Renal cortical epithelial cell (primary cell): ENCODE data around the gene PRMT7. TPM values are rescaled to one million over a fixed set of nuclear protein-coding genes. Genes with fewer than 3 reads are reported as not detected.
"Not testable (repeated sequence)": the region's sequence is repeated elsewhere in the genome, so short reads cannot be mapped to it uniquely, and the experiment has no call there.

Source experiments
- DNase-seq: peaks from one replicate; pipeline ENCODE4 v3.0.0-alpha.2; 2011; ENCODE audit warnings: low read depth
- total RNA-seq: library from RNA; depleted of rRNA; stranded (reverse); fragments of >200 nt; gene quantifications from 2 replicates; pipeline ENCODE4 v1.2.3, GENCODE V29; 2014

Gene PRMT7
- total RNA-seq, 1 donor from 2014 or later, result 49.2 TPM

DNA sequence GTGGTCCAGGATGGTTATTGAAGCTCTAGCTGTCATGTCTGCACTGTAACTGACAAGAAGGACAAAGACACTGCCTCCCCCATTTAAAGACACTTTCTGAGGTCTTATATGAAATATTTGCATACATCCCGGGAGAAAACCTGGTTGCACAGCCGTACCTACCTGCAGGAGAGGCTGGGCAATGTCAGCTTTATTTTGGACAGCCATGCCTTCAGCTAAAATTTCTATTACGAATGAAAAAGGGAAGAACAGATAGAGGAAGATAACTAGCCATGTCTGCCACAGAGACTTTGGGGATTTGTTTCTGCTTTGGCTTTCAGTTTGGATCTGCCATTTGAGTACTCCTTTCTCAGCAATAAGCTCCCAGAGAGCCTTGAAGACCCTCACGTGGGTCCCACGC is 27.5 kb upstream of the PRMT7 start:
- no peak for DNase-seq

DNA sequence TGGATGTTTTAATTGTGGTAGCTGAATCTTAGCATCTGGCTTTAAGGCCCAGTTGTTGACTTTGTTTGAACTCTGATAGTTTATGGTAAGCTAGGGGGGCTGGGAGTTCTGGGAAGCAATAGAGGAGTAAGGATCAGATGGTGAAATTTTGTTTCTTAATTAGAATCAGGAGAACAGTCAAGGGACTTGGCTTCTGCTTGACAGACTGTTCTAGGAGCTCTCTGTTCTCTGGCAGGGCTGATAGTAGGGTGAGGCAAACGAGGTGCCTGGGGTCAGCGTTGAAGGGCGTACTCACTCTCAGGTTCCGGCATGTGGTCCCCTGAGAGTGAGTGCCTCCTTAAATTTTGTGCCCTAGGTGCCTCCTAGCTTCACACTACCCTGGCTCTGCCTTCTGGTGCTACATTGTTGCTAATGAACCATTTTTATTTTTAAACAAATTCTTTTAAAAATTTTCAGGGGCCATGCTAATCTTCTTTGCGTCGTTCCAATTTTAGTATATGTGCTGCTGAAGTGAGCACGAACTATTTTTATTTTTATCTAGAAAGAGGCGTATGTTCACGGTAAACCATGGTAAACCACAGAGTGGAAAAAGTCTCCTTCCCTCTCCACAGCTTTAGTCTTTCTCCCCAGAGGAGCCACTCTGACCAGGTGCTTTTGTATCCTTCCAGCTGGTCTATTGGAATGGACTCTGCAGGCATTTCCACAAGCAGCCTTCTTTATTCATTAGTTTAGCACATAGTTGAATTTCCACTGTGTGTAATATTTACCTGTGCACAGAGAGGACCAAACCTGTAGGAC is 26.8 kb upstream of the PRMT7 start:
- DNase-seq, result no peak

DNA sequence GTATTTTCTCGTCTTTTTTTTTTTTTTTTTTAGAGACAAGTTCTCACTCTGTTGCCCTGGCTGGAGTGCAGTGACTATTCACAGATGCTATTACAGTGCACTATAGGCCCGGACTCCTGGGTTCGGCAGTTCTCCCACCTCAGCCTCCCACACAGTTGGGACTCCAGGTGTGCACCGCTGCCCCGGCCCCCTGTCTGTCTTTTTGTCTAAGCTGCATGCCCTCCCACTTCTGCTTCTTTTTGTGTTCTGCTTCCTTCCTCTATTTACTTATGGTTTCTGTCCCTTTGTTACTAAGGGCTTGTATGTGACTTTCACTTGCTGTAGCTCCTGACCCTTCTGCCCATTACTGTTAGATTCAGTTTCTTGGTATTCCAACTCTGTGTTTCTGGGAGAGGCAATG is 26.0 kb upstream of the PRMT7 start:
- no peak for DNase-seq

DNA sequence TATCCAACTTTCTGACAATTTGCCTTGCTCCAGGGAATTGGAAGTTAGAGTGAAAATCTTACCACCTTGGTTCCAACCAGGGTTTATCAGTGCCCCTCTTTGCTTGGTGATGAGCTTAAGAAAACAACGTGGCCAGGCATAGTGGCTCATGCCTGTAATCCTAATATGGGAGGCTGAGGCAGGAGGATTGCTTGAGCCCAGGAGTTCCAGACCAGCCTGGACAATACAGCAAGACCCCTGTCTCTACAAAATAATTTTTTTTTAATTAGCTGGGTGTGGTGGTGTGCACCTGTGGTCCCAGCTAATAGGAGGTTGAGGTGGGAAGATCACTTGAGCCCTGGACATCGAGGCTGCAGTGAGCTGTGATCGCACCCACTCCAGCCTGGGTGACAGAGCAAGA is 25.1 kb upstream of the PRMT7 start:
- DNase-seq, result no peak

DNA sequence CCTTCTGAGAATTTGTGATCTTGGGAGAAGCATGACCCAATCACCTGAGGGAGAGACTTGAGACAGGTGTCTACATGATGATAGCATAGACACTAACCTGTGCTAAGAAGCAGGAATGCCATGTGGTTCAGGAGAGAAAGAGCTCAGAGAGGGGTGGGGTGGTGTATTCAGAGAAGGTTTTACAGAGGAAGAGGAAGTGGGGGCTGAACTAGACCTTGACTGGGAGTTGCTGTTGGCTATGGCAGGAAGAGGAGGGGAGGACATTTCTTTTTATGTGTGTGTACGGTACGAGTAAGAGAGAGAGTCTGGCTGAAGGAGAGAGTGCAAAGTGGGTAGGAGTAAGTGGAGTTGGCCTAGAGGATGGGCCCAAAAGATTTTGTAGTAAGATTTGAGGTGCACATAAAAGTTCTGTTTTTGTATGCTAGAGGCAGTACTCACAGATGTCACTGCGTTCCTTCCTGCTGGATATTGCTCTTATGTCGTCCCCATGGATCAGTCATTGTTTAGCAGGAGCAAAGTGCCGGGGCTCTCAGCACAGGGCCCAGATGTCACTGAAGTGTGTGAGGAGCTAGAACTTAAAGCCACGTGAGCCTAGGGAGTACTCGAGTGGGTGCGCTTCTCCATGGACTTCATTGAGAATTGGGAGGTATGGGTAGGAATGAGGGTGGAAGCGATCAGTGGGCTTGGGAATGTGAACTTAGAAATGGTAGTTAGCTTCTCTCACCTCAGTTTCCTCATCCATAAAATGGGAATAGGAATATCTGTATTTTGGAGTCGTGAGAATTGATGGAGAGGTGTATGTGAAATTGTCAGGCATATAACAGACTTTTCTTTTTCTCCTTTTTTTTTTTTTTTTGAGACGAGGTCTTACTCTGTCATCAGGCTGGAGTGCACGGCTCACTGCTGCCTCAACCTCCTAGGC is 24.4 kb upstream of the PRMT7 start:
- no peak for DNase-seq

DNA sequence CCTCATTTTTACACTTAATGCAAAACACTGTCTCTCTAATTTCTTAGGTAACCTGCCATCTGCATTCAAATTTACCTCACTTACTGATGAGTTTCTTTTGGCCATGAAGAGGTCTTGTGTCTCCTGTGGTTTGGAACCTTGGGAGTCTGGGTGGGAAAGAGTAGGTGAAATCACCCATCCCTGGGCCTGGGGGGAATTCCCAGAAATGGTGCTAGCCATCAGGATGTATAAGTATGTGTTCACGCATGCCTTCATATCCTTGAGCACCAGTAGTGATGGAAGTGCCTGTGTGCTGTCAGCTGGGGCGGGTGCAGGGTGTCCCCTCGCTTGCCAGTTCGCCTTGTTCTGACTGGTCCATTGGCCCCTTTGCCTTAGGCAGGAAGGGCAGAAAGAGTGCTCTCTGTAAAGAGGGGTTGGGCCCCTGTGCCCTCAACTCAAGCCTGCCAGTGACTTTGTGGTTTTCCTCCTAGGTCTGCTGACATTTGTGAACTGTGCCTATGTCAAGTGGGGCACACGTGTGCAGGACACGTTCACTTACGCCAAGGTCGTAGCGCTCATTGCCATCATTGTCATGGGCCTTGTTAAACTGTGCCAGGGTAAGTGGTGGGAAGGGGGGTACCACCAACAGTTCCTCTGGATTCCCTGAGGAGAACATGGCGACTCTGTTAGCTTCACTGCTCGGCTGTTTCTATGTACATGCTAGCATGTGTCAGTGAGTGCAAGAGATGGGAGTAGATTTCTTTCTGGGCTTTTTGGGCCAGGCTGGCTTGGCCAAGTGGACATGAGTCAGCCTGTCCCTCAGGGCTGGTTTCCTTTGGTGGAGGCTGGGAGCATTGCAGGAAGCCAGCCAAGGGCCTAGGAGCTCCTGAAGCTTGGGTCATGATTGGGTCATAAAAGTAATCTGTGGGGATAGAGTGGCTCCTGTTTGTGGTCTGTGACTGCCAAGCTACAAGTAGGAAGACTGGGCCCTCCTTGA is 23.3 kb upstream of the PRMT7 start:
- DNase-seq, result peak; percentile 90

DNA sequence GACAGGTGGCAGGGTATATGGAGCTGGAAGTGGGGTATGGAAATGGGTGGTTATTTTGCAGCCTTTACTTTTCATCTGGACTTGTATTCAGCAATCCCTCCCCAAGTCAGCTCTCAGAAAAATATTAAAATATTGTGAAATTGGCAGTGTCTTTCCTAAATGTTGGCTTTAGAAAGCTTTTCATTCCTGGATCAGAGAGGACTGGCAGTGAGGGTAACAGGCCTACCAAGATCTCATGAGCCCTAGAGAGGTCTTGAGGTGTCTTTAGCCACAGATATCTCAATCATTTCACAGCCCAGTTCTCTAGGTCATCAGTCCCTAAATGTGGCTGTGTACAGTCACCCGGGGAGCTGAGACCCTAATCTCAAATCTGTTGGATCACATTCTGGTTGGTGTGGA is 22.6 kb upstream of the PRMT7 start:
- no peak for DNase-seq

DNA sequence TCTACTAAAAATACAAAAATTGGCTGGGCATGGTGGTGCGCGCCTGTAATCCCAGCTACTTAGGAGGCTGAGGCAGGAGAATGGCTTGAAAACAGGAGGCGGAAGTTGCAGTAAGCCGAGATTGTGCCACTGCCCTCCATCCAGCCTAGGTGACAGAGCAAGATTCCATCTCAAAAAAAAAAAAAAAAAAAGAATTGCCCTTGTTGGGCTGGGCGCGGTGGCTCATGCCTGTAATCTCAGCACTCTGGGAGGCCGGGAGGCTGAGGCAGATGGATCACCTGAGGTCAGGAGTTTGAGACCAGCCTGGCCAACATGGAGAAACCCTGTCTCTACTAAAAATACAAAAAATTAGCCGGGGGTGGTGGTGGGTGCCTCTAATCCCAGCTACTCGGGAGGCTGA is 22.0 kb upstream of the PRMT7 start:
- not testable (repeated sequence) for DNase-seq

DNA sequence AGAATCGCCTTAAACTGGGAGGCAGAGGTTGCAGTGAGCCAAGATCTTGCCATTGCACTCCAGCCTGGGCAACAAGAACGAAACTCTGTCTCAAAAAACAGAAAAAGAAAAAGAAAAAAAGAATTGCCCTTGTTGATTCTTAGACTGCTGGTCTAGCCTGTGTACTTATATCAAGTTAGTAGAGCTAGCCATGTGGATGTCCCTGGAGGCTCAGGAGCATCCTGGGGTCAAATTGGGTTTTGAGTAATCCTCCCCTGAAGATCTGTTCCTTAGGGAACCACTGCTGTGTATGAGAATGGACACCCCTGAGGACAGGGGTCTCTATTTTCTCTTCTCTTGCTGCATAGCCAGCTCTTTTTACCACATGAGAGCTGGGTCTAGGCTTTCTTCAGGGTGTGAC is 21.6 kb upstream of the PRMT7 start:
- DNase-seq, result no peak

DNA sequence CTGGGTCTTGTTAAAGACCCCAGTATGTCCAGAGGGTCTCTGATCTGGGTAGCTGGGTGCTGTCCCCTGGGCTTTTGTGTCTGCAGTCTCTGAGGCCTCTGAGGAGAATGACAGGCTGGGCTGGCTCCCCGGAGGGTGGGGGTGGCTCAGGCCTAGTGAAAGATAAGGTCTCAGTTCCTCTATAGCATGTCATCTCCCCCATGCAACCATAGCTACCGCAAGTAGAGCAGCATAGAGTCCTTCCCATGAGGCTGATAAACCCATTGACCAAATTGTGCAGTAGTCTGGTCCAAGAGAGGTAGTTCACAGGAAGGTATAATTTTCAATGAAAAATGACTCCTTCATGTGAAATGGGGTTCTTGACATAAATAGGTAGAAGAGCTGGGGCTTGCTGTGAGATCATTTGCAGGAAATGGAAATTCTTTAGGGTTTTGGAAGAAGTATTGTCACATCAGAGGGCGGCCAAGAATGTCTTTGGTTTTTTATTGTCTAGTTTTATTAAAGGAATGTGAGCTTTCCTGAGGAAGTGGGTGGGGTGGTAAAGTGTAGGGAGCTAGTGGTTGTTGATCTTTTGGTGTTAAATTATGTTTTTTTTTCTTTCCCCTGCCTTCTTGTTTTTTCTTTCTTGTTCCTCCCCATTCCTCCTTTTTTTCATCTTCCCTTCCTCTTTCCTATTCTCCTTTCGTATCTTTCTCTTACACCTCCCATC is 21.0 kb upstream of the PRMT7 start:
- DNase-seq, result no peak

DNA sequence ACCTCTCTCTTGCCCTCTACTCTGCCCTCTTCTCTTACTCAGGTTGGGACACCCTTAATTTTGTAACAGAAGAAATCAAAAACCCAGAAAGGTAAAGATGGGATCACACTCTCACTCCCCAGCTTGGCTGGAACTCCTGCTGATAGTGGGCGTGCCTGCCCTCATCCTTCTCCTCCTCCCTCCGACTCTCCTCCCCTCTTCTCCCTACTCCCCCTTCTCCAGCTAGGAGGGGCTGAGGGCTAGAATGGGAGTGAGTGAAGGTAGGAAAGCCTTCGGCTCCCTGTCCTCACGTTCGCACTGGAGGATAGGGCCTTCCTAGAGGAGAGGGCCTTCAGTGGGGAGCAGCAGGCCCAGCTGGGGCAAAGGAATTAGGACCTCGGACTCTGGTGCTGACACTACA is 20.4 kb upstream of the PRMT7 start:
- DNase-seq, result no peak

DNA sequence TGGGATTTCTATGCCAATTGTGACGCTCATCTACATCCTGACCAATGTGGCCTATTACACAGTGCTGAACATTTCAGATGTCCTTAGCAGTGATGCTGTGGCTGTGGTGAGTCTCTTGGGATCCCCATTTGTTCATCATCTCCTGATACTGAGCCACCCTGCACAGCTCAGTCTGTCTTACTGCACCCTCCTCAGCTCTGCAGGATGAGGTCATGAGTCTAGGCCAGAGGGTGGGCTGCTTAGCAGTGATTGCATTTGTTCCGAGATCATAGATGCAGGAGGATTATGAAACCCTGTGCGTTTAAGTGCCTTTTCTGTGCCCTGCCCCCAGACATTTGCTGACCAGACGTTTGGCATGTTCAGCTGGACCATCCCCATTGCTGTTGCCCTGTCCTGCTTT is 19.6 kb upstream of the PRMT7 start:
- no peak for DNase-seq

DNA sequence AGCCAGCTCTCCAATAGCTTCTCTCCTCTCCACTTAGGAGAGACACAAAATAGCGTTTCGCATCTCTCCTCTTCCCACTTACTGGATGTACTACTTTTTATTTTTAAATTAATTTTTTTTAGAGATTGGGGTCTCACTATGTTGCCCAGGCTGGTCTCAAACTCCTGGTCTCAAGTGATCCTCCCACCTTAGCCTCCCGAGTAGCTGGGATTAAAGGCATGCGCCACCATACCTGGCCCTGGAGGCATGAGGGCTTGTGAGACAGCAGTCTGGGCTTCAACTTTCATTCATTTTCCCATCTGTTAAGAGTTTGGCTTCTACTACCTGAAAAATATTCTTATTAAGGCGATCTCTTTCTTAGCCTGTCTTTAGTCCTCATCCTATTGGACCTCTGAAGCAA is 18.4 kb upstream of the PRMT7 start:
- DNase-seq, result no peak

DNA sequence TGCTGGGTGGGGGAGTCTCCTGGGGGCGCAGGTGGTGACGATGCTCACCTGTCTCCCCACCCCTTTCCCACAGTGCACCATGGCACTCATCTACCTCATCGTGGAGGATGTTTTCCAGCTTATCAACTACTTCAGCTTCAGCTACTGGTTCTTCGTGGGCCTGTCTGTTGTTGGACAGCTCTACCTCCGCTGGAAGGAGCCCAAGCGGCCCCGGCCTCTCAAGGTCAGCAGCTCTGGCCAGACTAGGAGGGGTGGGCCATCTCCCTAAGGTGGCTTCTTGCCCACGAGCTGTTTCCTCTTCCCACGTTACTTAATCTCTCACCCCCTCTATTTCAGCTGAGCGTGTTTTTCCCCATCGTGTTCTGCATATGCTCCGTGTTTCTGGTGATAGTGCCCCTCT is 14.5 kb upstream of the PRMT7 start:
- DNase-seq, result no peak

DNA sequence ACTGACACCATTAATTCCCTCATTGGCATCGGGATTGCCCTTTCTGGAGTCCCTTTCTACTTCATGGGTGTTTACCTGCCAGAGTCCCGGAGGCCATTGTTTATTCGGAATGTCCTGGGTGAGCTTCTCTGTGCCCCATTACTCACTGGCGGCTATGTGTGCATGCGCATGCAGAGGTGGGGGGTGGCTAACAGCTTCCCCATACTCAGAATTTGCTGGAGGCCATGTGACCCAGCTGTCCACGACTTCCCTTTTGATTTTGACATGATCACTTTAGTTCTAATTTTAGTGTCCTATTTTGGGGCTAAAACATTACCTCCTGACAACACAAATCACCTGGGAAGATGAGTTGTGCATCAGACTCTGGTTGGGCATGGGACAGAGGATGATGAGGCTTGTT is 14.1 kb upstream of the PRMT7 start:
- no peak for DNase-seq

DNA sequence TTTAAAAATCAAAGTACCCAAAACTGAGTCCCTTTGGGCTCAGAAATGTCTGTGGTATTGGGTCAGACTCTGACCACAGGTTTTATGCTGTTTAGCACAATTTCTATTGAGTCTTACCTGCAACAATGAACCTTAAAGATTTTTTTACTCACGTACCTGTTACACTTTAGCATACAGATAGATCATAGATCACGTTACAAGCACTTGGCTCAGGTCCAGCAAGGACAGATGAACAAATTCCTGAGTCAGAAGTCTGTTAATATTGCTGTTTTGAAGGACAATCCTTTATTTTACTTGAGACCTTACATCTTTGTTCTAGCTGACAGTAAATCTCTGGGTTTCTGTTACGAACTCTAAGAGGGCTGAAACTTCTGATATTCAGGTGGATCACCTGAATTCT is 12.9 kb upstream of the PRMT7 start:
- DNase-seq, result no peak

DNA sequence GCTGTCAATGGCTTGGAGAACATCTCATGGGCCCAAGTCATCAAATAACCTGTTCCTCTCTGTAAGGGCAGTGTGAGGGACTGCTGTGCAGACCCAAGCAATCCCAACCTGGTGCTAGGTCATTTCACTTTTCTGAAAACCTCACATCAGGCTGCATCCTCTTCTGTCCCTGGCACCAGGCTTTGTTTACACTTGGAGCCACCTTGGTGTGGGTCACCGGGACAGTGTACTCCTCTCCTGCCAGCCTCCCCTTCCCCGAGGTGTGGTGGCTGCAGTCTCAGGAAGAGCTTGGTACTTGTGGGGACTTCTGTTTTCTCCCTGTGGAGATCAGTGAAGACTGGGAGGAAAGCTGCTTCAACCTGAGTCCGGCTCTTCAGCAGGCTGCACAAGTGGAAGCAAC is 12.5 kb upstream of the PRMT7 start:
- no peak for DNase-seq

DNA sequence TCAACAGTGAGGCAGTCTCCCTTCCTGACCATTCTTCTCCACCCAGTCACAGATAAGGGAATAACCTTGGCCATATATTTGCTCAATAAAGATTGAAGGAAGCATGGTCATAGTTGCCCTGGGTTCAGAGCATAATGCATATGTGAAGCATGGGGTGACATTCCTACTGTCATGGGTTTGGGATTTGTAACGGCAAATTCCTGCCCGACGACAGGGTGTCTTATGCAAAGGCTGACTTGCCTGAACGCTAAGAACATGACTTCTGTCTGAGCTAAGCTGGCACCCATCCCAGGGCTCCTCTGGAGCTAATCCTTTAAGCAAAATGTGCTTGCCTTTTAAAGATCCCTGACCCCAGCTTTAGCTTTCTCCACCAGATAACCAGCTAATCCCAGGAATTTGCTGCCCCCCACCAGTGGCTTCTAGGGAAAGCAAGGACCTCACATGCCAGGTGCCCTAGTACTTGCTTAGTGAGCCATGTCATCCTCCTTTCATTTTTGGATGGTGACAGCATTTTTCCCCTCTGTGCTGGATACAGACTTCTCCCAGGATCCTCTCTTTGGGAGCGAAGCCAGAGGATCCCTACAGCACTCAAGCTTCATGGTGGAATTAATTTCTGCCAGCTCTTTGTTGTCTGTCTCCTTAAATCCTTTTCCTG is 11.8 kb upstream of the PRMT7 start:
- peak; percentile 38 for DNase-seq

DNA sequence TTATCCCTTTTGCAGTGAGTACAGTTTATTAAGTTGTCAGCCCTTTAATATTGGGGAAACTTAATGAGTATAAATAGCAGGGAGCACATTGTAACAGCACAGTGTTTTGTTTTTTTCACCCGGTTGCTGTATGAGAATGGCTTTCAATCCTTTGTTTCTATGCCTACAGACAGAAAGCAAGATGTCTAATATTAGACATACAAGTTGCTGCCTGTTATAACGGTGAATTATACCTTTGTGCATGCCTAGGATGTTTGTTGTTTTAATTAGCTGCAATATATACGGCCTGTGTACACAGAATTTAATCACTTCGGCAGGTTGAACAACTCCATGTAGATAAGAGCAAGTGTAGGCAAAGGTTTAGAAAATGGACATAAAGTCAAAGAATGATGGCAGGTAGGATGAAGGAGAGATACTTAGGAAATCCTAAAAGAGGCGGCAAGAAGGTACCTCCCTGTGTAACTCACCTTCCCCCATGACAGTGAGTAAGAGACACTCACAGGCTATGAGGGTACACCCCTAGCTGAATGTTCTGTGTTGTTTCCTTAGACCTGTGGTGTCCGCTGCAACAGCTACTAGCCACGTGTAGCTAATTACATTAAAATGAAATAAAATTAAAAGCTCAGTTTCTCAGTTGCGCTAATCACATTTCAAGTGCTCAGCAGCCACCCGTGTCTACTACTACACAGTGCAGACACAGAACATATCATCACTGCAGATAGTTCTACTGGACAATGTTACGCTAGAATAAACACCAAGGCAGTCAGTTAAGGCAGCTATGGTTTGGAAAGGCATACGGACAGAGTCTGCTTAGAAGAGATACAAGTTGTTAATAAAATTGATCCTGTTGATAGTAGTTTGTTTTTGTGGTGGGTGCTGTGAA is 11.0 kb upstream of the PRMT7 start:
- DNase-seq, result no peak
